GM12878 (cell line): ENCODE results near the gene TRIM63. TPM values are rescaled to one million over a fixed set of nuclear protein-coding genes. Genes with fewer than 3 reads are reported as not detected.

Source experiments
- ATAC-seq: fragments of 200-7000 bp; cut with Tn5 transposase; 3 replicates; pipeline ENCODE4 v1.9.1; 2020; ENCODE audit warnings: mild to moderate bottlenecking, moderate library complexity
- BruUV-seq: library from RNA; stranded (reverse); fragments of 400-500 nt; replicated peaks from 2 replicates; lab custom pipeline; 2021; lab: Mats Ljungman, UMichigan
- CTCF ChIA-PET: fragments of 300-600 bp; sonication (Branson Sonifier 250); formaldehyde crosslinking; extraction: SDS; loops from one replicate; lab custom pipeline; 2021; ENCODE audit warnings: inconsistent platforms; lab: Yijun Ruan, JAX
- POLR2A ChIA-PET: fragments of 350-600 bp; formaldehyde crosslinking; extraction: SDS; loops from one replicate; lab custom pipeline; 2021; ENCODE audit warnings: inconsistent platforms; lab: Charles Lee
- RAD21 ChIA-PET: fragments of 300-600 bp; sonication (Branson Sonifier 250); formaldehyde crosslinking; loops from one replicate; lab custom pipeline; 2023; ENCODE audit warnings: antibody characterized with exemption; ENCODE audit not compliant: unreplicated experiment; lab: Charles Lee
- SMC1A ChIA-PET: fragments of 300-600 bp; sonication (Branson Sonifier 250); formaldehyde crosslinking; loops from one replicate; lab custom pipeline; 2023; ENCODE audit not compliant: unreplicated experiment, uncharacterized antibody; lab: Charles Lee
- DNase-seq: peaks from one replicate; pipeline ENCODE4 v3.0.0-alpha.2; 2011; ENCODE audit warnings: low read depth, low spot score
- FAIRE-seq: peaks from 3 replicates; lab custom pipeline; 2011; peaks lifted over from hg19 to GRCh38; lab: Jason Lieb, UNC
- H2AFZ ChIP-seq: 2 replicates; pipeline ENCODE4 v1.6.0; 2011; ENCODE audit warnings: low read depth, low read length, control low read depth; ENCODE audit not compliant: control insufficient read depth
- H3K27ac ChIP-seq: 2 replicates; pipeline ENCODE4 v1.5.1; 2011; ENCODE audit warnings: control low read depth; ENCODE audit not compliant: control insufficient read depth, insufficient read depth
- H3K27me3 ChIP-seq, 2 experiments: replicated peaks in 1 of 2; 2 replicates each; pipeline versions ENCODE4 v1.6.0 to v1.6.1; 2011; ENCODE audit warnings: low read length in 1 of 2; ENCODE audit not compliant: control insufficient read depth in 2 of 2, insufficient read depth in 2 of 2
- H3K36me3 ChIP-seq, 2 experiments: 2 replicates each; pipeline ENCODE4 v1.5.1; 2011; ENCODE audit warnings: low read length in 1 of 2; ENCODE audit not compliant: control insufficient read depth in 2 of 2, insufficient read depth in 2 of 2
- H3K4me1 ChIP-seq: 2 replicates; pipeline ENCODE4 v1.6.1; 2011; ENCODE audit warnings: mild to moderate bottlenecking, low read length, moderate library complexity, mixed read lengths; ENCODE audit not compliant: control insufficient read depth, insufficient read depth
- H3K4me2 ChIP-seq: 2 replicates; pipeline ENCODE4 v1.6.0; 2011; ENCODE audit warnings: control low read depth; ENCODE audit not compliant: control insufficient read depth, insufficient read depth
- H3K4me3 ChIP-seq: fragments of 200-600 bp; sonication (generic); 2 replicates; pipeline ENCODE4 v1.5.1; 2016
- H3K79me2 ChIP-seq: 2 replicates; pipeline ENCODE4 v1.6.0; 2011; ENCODE audit warnings: low read length; ENCODE audit not compliant: control insufficient read depth, insufficient read depth
- H3K9ac ChIP-seq: 2 replicates; pipeline ENCODE4 v1.8.0; 2011; ENCODE audit warnings: low read length, control low read depth, mixed read lengths; ENCODE audit not compliant: control insufficient read depth, insufficient read depth
- H3K9me3 ChIP-seq: replicated peaks from 3 replicates; pipeline ENCODE4 v1.5.1; 2011; ENCODE audit warnings: mild to moderate bottlenecking, low read length; ENCODE audit not compliant: control insufficient read depth, insufficient read depth
- H4K20me1 ChIP-seq: 2 replicates; pipeline ENCODE4 v1.6.0; 2011; ENCODE audit not compliant: control insufficient read depth, insufficient read depth
- EGR1 ChIP-seq, 2 experiments: IDR thresholded peaks; 1 replicate in 1 of 2; 2 replicates in 1 of 2; pipeline ENCODE4 v1.6.1; 2011 to 2012; ENCODE audit warnings: low read depth in 2 of 2, low read length in 2 of 2, borderline replicate concordance in 1 of 2, mild to moderate bottlenecking in 1 of 2, moderate library complexity in 1 of 2
- HCFC1 ChIP-seq: fragments of 150-350 bp; IDR thresholded peaks from 2 replicates; pipeline ENCODE4 v1.6.1; 2014; ENCODE audit warnings: low read length
- PKNOX1 ChIP-seq: fragments of 450-650 bp; IDR thresholded peaks from 2 replicates; pipeline ENCODE4 v1.6.1; 2016; ENCODE audit warnings: mild to moderate bottlenecking
- REST ChIP-seq: IDR thresholded peaks from 2 replicates; pipeline ENCODE4 v1.6.1; 2012; ENCODE audit warnings: mild to moderate bottlenecking, low read depth, low read length
- RUNX3 ChIP-seq: IDR thresholded peaks from 2 replicates; pipeline ENCODE4 v1.6.1; 2012; ENCODE audit warnings: low read length, inconsistent platforms
- YY1 ChIP-seq: IDR thresholded peaks from 2 replicates; pipeline ENCODE4 v1.6.1; 2011; ENCODE audit warnings: low read depth, mild to moderate bottlenecking, low read length
- ZZZ3 ChIP-seq: IDR thresholded peaks from 2 replicates; pipeline ENCODE4 v1.6.1; 2011; ENCODE audit warnings: low read depth; ENCODE audit not compliant: control insufficient read depth, insufficient read length
- WGBS: methylation state at CpG from one replicate; pipeline ENCODE4 v1.1.6; 2016; ENCODE audit warnings: low lambda C conversion rate; ENCODE audit not compliant: insufficient replicate concordance, insufficient coverage; ENCODE audit errors: missing lambda C conversion rate; 5-methylcytosine and 5-hydroxymethylcytosine counted together
- in situ Hi-C: fragments of 300-500 bp; cut with MboI; formaldehyde crosslinking; loops from 9 replicates; pipeline ENCODE4 v1.14.3; 2018; ENCODE audit warnings: mixed read lengths
- intact Hi-C: fragments of 100-400 bp; cut with micrococcal nuclease; formaldehyde crosslinking; loops from one replicate; pipeline ENCODE4 v1.14.2; 2022; ENCODE audit not compliant: unreplicated experiment
- polyA plus RNA-seq, 11 experiments: library from polyadenylated mRNA; depleted of rRNA in 4 of 11; unstranded in 6 of 11; stranded (reverse) in 5 of 11; fragments of >200 nt; fragmentation: Nextera tagmentation in 4 of 11; fragmentation: Illumina TruSeq in 1 of 11; extraction: Ambion mirVana in 4 of 11; extraction: Trizol in 1 of 11; gene quantifications; 1 replicate in 1 of 11; 2 replicates in 10 of 11; pipeline versions ENCODE4 v1.2.1 to v1.2.3, GENCODE V29; 2011 to 2016; ENCODE audit warnings: inconsistent platforms in 2 of 11, missing spikeins in 2 of 11, low read depth in 1 of 11
- total RNA-seq, 4 experiments: library from RNA; depleted of rRNA in 3 of 4; stranded (reverse); fragments of >200 nt in 3 of 4; fragmentation: Illumina TruSeq in 1 of 4; extraction: Trizol in 1 of 4; gene quantifications; 2 replicates each; pipeline versions ENCODE4 v1.2.1 to v1.2.3, GENCODE V29; 2013 to 2021

TRIM63 gene
- total and polyA plus RNA-seq, 10 of the 15 experiments (the other 5 are each of a cell fraction or from before 2014, with no cell fraction given): not detected

GRCh38 chr1:26090893-26091292, 23.5 kb upstream of the TRIM63 start (continued):
- TF ChIP-seq REST (no peak), YY1 (no peak), PKNOX1 (no peak), ZZZ3 (no peak)

GRCh38 chr1:26089125-26089524, 21.7 kb upstream of the TRIM63 start:
- ChIA-PET RAD21 (no interaction called here), SMC1A (no interaction called here), CTCF (no interaction called here), POLR2A (no interaction called here)
- no peaks in the 10 kb centered on the region for H3K9me3 ChIP-seq
- no peak overlapping the region for H3K4me3 ChIP-seq
- peaks cover 2 to 6% of the 10 kb centered on the region in 2 experiments; a peak in 2 of 4 replicates for H3K27me3 ChIP-seq
- 72% methylated on average over 3 of the region's 3 CpGs for WGBS
- H2AFZ ChIP-seq: no peak overlapping the region
- no peaks in the 10 kb centered on the region for H3K36me3 ChIP-seq
- intact Hi-C loops: no loop called here
- H4K20me1 ChIP-seq: no peaks in the 10 kb centered on the region
- no peak overlapping the region for H3K27ac ChIP-seq
- H3K9ac ChIP-seq: no peak overlapping the region
- DNase-seq (no peak), ATAC-seq (no peak), FAIRE-seq (no peak)
- in situ Hi-C loops: no loop called here
- TF ChIP-seq HCFC1 (no peak), RUNX3 (no peak), EGR1 (IDR thresholded peaks at IDR 0.05; ENCODE audit: borderline replicate concordance in 1 of 2, low read depth in 2 of 2, low read length in 2 of 2) (no peak)
- no peak overlapping the region for H3K4me2 ChIP-seq
- BruUV-seq: no TSS peak
- H3K79me2 ChIP-seq: no peaks in the 10 kb centered on the region
- no peaks in the 10 kb centered on the region for H3K4me1 ChIP-seq
